Astrocyte (in vitro differentiated cells and primary cell): ENCODE data around the gene P2RX1. TPM values are rescaled to one million over a fixed set of nuclear protein-coding genes. Genes with fewer than 3 reads are reported as not detected.

Source experiments
- DNase-seq: peaks from one replicate; pipeline ENCODE4 v3.0.0-alpha.2; 2010; ENCODE audit warnings: low read depth
- FAIRE-seq: peaks from 2 replicates; lab custom pipeline; 2011; peaks lifted over from hg19 to GRCh38; lab: Jason Lieb, UNC
- H2AFZ ChIP-seq: 2 replicates; pipeline ENCODE4 v1.6.0; 2012; ENCODE audit warnings: low read depth, low read length, inconsistent platforms
- H3K27ac ChIP-seq: 2 replicates; pipeline ENCODE4 v1.5.1; 2011; ENCODE audit warnings: low read depth, low read length, inconsistent platforms
- H3K27me3 ChIP-seq: 2 replicates; pipeline ENCODE4 v1.6.0; 2011; ENCODE audit warnings: low read length, inconsistent platforms; ENCODE audit not compliant: insufficient read depth
- H3K36me3 ChIP-seq: 2 replicates; pipeline ENCODE4 v1.5.1; 2011; ENCODE audit warnings: low read length, inconsistent platforms; ENCODE audit not compliant: insufficient read depth
- H3K4me1 ChIP-seq: 2 replicates; pipeline ENCODE4 v1.5.1; 2011; ENCODE audit warnings: low read length, inconsistent platforms; ENCODE audit not compliant: insufficient read depth
- H3K4me2 ChIP-seq: 2 replicates; pipeline ENCODE4 v1.6.0; 2012; ENCODE audit warnings: low read length, inconsistent platforms
- H3K4me3 ChIP-seq: 2 replicates; pipeline ENCODE4 v1.5.1; 2011; ENCODE audit warnings: low read depth, mild to moderate bottlenecking, low read length, inconsistent platforms; ENCODE audit not compliant: insufficient read depth
- H3K79me2 ChIP-seq: 2 replicates; pipeline ENCODE4 v1.6.0; 2012; ENCODE audit warnings: mild to moderate bottlenecking, low read length, inconsistent platforms; ENCODE audit not compliant: insufficient read depth
- H3K9ac ChIP-seq: 2 replicates; pipeline ENCODE4 v1.6.0; 2012; ENCODE audit warnings: mild to moderate bottlenecking, low read length, inconsistent platforms
- H3K9me3 ChIP-seq: 2 replicates; pipeline ENCODE4 v1.5.1; 2012; ENCODE audit warnings: low read depth, mild to moderate bottlenecking, low read length, inconsistent platforms; ENCODE audit not compliant: insufficient read depth
- H4K20me1 ChIP-seq: 2 replicates; pipeline ENCODE4 v1.6.0; 2012; ENCODE audit warnings: low read length, inconsistent platforms; ENCODE audit not compliant: insufficient read depth
- H3K27ac Mint-ChIP-seq: one replicate; pipeline ENCODE4 v1.8.0; 2021; ENCODE audit warnings: mild to moderate bottlenecking, mixed read lengths; ENCODE audit not compliant: unreplicated experiment
- H3K27me3 Mint-ChIP-seq: one replicate; pipeline ENCODE4 v1.8.0; 2021; ENCODE audit warnings: low read depth, mixed read lengths; ENCODE audit not compliant: unreplicated experiment
- H3K36me3 Mint-ChIP-seq: one replicate; pipeline ENCODE4 v1.8.0; 2021; ENCODE audit warnings: low read depth, mixed read lengths; ENCODE audit not compliant: unreplicated experiment
- H3K4me1 Mint-ChIP-seq: one replicate; pipeline ENCODE4 v1.8.0; 2021; ENCODE audit warnings: low read depth, mixed read lengths; ENCODE audit not compliant: unreplicated experiment
- H3K4me3 Mint-ChIP-seq: one replicate; pipeline ENCODE4 v1.8.0; 2021; ENCODE audit warnings: mild to moderate bottlenecking, moderate library complexity, mixed read lengths; ENCODE audit not compliant: unreplicated experiment
- H3K9me3 Mint-ChIP-seq: one replicate; pipeline ENCODE4 v1.8.0; 2021; ENCODE audit warnings: mild to moderate bottlenecking, mixed read lengths; ENCODE audit not compliant: unreplicated experiment
- EZH2 ChIP-seq: IDR thresholded peaks from 2 replicates; pipeline ENCODE4 v1.6.1; 2012; ENCODE audit warnings: mild to moderate bottlenecking, low read length, inconsistent platforms; ENCODE audit not compliant: insufficient read depth
- total RNA-seq: library from RNA; stranded (reverse); gene quantifications from 2 replicates; pipeline ENCODE4 v1.2.1, GENCODE V29; 2021
- TF ChIP-seq, protein P1 (sequence below): IDR thresholded peaks from 2 replicates; pipeline ENCODE4 v1.5.1; 2011; ENCODE audit warnings: low read depth, mild to moderate bottlenecking, inconsistent platforms, low read length, moderate library complexity; ENCODE audit not compliant: insufficient read depth

Gene P2RX1
- total RNA-seq, 1 donor from 2014 or later: not detected

GRCh38 chr17:3928406-3928805 is 12.1 kb upstream of the P2RX1 start:
- DNase-seq: no peak
- H3K36me3 Mint-ChIP-seq: no peaks in the 10 kb centered on the region
- no peak for TF ChIP-seq EZH2
- TF ChIP-seq, protein P1, sequence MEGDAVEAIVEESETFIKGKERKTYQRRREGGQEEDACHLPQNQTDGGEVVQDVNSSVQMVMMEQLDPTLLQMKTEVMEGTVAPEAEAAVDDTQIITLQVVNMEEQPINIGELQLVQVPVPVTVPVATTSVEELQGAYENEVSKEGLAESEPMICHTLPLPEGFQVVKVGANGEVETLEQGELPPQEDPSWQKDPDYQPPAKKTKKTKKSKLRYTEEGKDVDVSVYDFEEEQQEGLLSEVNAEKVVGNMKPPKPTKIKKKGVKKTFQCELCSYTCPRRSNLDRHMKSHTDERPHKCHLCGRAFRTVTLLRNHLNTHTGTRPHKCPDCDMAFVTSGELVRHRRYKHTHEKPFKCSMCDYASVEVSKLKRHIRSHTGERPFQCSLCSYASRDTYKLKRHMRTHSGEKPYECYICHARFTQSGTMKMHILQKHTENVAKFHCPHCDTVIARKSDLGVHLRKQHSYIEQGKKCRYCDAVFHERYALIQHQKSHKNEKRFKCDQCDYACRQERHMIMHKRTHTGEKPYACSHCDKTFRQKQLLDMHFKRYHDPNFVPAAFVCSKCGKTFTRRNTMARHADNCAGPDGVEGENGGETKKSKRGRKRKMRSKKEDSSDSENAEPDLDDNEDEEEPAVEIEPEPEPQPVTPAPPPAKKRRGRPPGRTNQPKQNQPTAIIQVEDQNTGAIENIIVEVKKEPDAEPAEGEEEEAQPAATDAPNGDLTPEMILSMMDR: no peak
- H3K4me1 Mint-ChIP-seq: peaks cover 10% of the 10 kb centered on the region
- H3K27me3 ChIP-seq: peaks cover 3% of the 10 kb centered on the region
- peaks cover 2% of the 10 kb centered on the region for H3K4me1 ChIP-seq
- no peak for FAIRE-seq
- no peak overlapping the region for H3K9ac ChIP-seq
- no peak overlapping the region for H3K4me2 ChIP-seq
- no peaks in the 10 kb centered on the region for H3K79me2 ChIP-seq
- H3K27ac Mint-ChIP-seq: no peak overlapping the region
- no peaks in the 10 kb centered on the region for H3K9me3 ChIP-seq
- no peak overlapping the region for H3K4me3 ChIP-seq
- no peaks in the 10 kb centered on the region for H3K9me3 Mint-ChIP-seq
- H4K20me1 ChIP-seq: no peaks in the 10 kb centered on the region
- no peak overlapping the region for H2AFZ ChIP-seq
- no peak overlapping the region for H3K27ac ChIP-seq
- H3K36me3 ChIP-seq: no peaks in the 10 kb centered on the region
- no peak overlapping the region for H3K4me3 Mint-ChIP-seq
- H3K27me3 Mint-ChIP-seq: peaks cover 17% of the 10 kb centered on the region

- Histone ChIP-seq H4K20me1 (no peaks in the 10 kb centered on the region), H3K4me3 (no peak overlapping the region), H3K4me1 (peaks cover 2% of the 10 kb centered on the region), H3K9me3 (no peaks in the 10 kb centered on the region), H3K27me3 (peaks cover 3% of the 10 kb centered on the region), H3K27ac (no peak overlapping the region), H2AFZ (no peak overlapping the region), H3K79me2 (no peaks in the 10 kb centered on the region), H3K36me3 (no peaks in the 10 kb centered on the region), H3K9ac (no peak overlapping the region), H3K4me2 (no peak overlapping the region)
- H3K27me3 Mint-ChIP-seq: peaks cover 18% of the 10 kb centered on the region
- TF ChIP-seq EZH2: no peak
- TF ChIP-seq, protein P1: no peak
- no peak overlapping the region for H3K4me3 Mint-ChIP-seq
- peaks cover 10% of the 10 kb centered on the region for H3K4me1 Mint-ChIP-seq
- H3K27ac Mint-ChIP-seq: peak overlapping the region; percentile 12
- no peak for FAIRE-seq
- no peaks in the 10 kb centered on the region for H3K36me3 Mint-ChIP-seq
- no peaks in the 10 kb centered on the region for H3K9me3 Mint-ChIP-seq
- no peak for DNase-seq
Measured at GRCh38 chr17:3927628-3928340, 11.5 kb upstream of the P2RX1 start.

DNA sequence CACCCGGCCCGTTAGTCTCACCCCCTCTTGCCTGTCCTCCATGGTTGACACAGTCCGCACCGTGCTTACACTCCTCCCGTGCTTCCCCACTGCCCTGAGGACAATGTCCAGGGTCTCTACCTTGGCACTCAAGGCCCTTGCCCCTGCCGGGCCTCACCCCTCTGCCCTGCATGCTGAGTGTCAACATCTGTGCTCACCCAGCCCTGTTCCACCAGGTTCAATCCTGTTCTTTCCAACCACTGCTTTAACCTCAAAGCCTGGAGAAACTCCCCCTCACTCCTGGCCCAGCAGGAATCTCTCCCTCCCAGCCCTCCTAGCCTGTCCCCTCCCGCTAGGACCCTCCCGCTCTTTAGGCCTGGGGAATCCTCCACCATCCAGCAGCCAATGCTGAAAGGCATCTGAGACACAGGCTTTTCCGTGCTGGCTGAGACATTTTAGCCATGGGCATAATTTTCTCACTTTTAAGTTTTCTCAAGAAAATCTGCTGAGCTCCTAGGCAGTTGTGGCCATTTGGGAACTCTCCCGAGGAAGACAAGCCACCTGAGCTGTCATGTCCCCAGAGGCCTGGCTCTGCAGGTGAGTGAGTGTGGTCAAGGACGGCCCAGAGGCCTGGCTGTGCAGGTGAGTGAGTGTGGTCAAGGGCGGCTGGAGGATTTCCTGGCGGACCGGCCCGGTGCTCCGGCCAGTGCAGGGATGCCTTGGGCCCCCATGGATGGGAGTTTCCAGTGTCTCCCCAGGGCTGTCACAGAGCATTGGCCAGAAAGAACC is 10.8 kb upstream of the P2RX1 start:
- H3K9ac ChIP-seq: no peak overlapping the region
- peaks cover 2% of the 10 kb centered on the region for H3K4me1 ChIP-seq
- peak overlapping the region; percentile 48 for H3K27ac Mint-ChIP-seq
- H3K79me2 ChIP-seq: no peaks in the 10 kb centered on the region
- H3K4me1 Mint-ChIP-seq: peaks cover 10% of the 10 kb centered on the region
- no peaks in the 10 kb centered on the region for H3K9me3 ChIP-seq
- H3K4me2 ChIP-seq: no peak overlapping the region
- H3K36me3 ChIP-seq: no peaks in the 10 kb centered on the region
- FAIRE-seq: no peak
- H3K27me3 ChIP-seq: peaks cover 3% of the 10 kb centered on the region
- H3K9me3 Mint-ChIP-seq: no peaks in the 10 kb centered on the region
- H4K20me1 ChIP-seq: no peaks in the 10 kb centered on the region
- no peak overlapping the region for H3K27ac ChIP-seq
- peaks cover 19% of the 10 kb centered on the region for H3K27me3 Mint-ChIP-seq
- no peaks in the 10 kb centered on the region for H3K36me3 Mint-ChIP-seq
- TF ChIP-seq EZH2: no peak
- TF ChIP-seq, protein P1: no peak
- H3K4me3 ChIP-seq: no peak overlapping the region
- no peak overlapping the region for H3K4me3 Mint-ChIP-seq
- no peak overlapping the region for H2AFZ ChIP-seq
- no peak for DNase-seq
